Astrocyte (in vitro differentiated cells and primary cell): ENCODE measurements around the gene SMIM12.

Source experiments
- CTCF ChIP-seq: IDR thresholded peaks from 2 replicates; pipeline ENCODE4 v1.5.1; 2011; ENCODE audit warnings: low read depth, mild to moderate bottlenecking, inconsistent platforms, low read length, moderate library complexity; ENCODE audit not compliant: insufficient read depth
- EZH2 ChIP-seq: IDR thresholded peaks from 2 replicates; pipeline ENCODE4 v1.6.1; 2012; ENCODE audit warnings: mild to moderate bottlenecking, low read length, inconsistent platforms; ENCODE audit not compliant: insufficient read depth

- TF ChIP-seq CTCF (no peak), EZH2 (no peak)
Measured at GRCh38 chr1:34905098-34905459, 45.5 kb upstream of the SMIM12 start.
